Erythroblast (primary cell): ENCODE data around the gene PDGFC.

Experiments
- GATA1 ChIP-seq: IDR thresholded peaks from 2 replicates; pipeline ENCODE4 v1.6.1; 2011; ENCODE audit warnings: low read depth, mild to moderate bottlenecking, control low read depth, low read length, moderate library complexity
- POLR2A ChIP-seq: IDR thresholded peaks from 2 replicates; pipeline ENCODE4 v1.6.1; 2011; ENCODE audit warnings: mild to moderate bottlenecking, low read length

GRCh38 chr4:156774422-156774821 is 197.2 kb downstream of the PDGFC start:
- TF ChIP-seq POLR2A (no peak), GATA1 (no peak)
